H1 (cell line): ENCODE data around the gene GSTA2. TPM values are rescaled to one million over a fixed set of nuclear protein-coding genes. Genes with fewer than 3 reads are reported as not detected.

ENCODE experiments used
- CTCF ChIA-PET: fragments of 300-600 bp; sonication (Branson Sonifier 250); formaldehyde crosslinking; loops from one replicate; lab custom pipeline; 2021; ENCODE audit not compliant: partially characterized antibody; lab: Charles Lee
- POLR2A ChIA-PET: fragments of 300-600 bp; sonication (Branson Sonifier 250); formaldehyde crosslinking; loops from one replicate; lab custom pipeline; 2021; ENCODE audit warnings: inconsistent platforms; ENCODE audit not compliant: partially characterized antibody; lab: Charles Lee
- DNase-seq, 2 experiments: peaks; one replicate each; pipeline versions ENCODE4 v3.0.0 to v3.0.0-alpha.2; 2010 to 2022; ENCODE audit warnings: low spot score in 2 of 2, low read depth in 1 of 2, mixed read lengths in 1 of 2
- FAIRE-seq: peaks from 2 replicates; lab custom pipeline; 2011; peaks lifted over from hg19 to GRCh38; lab: Jason Lieb, UNC
- H2AFZ ChIP-seq: 2 replicates; pipeline ENCODE4 v1.8.1; 2012; ENCODE audit warnings: low read length, inconsistent platforms
- H2AK5ac ChIP-seq: 2 replicates; pipeline ENCODE4 v1.6.1; 2013; ENCODE audit warnings: low read depth, low read length
- H2BK120ac ChIP-seq: replicated peaks from 2 replicates; pipeline ENCODE3; 2013; ENCODE audit warnings: low read depth, low read length, inconsistent platforms
- H2BK12ac ChIP-seq: 2 replicates; pipeline ENCODE4 v1.6.1; 2013; ENCODE audit warnings: low read depth, low read length
- H2BK15ac ChIP-seq: 2 replicates; pipeline ENCODE4 v1.6.1; 2013; ENCODE audit warnings: low read length
- H2BK20ac ChIP-seq: 2 replicates; pipeline ENCODE4 v1.6.1; 2013; ENCODE audit warnings: low read length
- H2BK5ac ChIP-seq: 2 replicates; pipeline ENCODE4 v1.6.1; 2013; ENCODE audit warnings: low read depth, low read length
- H3K14ac ChIP-seq: 2 replicates; pipeline ENCODE4 v1.6.1; 2013; ENCODE audit warnings: inconsistent platforms; ENCODE audit not compliant: insufficient read length
- H3K18ac ChIP-seq: 2 replicates; pipeline ENCODE4 v1.6.1; 2013; ENCODE audit warnings: low read length; ENCODE audit errors: extremely low read depth
- H3K23ac ChIP-seq: 2 replicates; pipeline ENCODE4 v1.6.1; 2013; ENCODE audit warnings: inconsistent platforms; ENCODE audit not compliant: insufficient read length
- H3K23me2 ChIP-seq: 2 replicates; pipeline ENCODE4 v1.6.1; 2013; ENCODE audit warnings: low read depth, low read length
- H3K27ac ChIP-seq: 2 replicates; pipeline ENCODE4 v1.6.1; 2011; ENCODE audit warnings: low read depth, low read length, inconsistent platforms
- H3K27me3 ChIP-seq, 4 experiments: replicated peaks in 1 of 4; 1 replicate in 1 of 4; 2 replicates in 3 of 4; pipeline versions ENCODE4 v1.6.1 to v1.8.1; 2011 to 2013; ENCODE audit warnings: low read length in 3 of 4, mild to moderate bottlenecking in 3 of 4, inconsistent platforms in 2 of 4, mixed read lengths in 2 of 4, moderate library complexity in 1 of 4; ENCODE audit not compliant: control insufficient read depth in 3 of 4, insufficient read depth in 3 of 4; ENCODE audit errors: extremely low read depth in 1 of 4
- H3K36me3 ChIP-seq, 4 experiments: 2 replicates each; pipeline versions ENCODE4 v1.6.1 to v1.8.1; 2011 to 2013; ENCODE audit warnings: mild to moderate bottlenecking in 4 of 4, low read length in 3 of 4, moderate library complexity in 2 of 4, control low read depth in 1 of 4, inconsistent platforms in 1 of 4; ENCODE audit not compliant: insufficient read depth in 4 of 4, control insufficient read depth in 2 of 4
- H3K4ac ChIP-seq: replicated peaks from 2 replicates; pipeline ENCODE3; 2013; ENCODE audit warnings: low read length, low read depth, mixed read lengths, inconsistent platforms; ENCODE audit not compliant: insufficient read length
- H3K4me1 ChIP-seq, 4 experiments: replicated peaks in 1 of 4; 1 replicate in 1 of 4; 2 replicates in 3 of 4; pipeline versions ENCODE4 v1.6.1 to v1.8.1; 2011 to 2013; ENCODE audit warnings: low read length in 3 of 4, inconsistent platforms in 2 of 4, mixed read lengths in 1 of 4; ENCODE audit not compliant: insufficient read depth in 4 of 4, control insufficient read depth in 3 of 4
- H3K4me2 ChIP-seq, 2 experiments: 2 replicates each; pipeline versions ENCODE4 v1.6.1 to v1.8.1; 2011 to 2013; ENCODE audit warnings: low read depth in 2 of 2, low read length in 2 of 2, control low read depth in 1 of 2, inconsistent platforms in 1 of 2, mild to moderate bottlenecking in 1 of 2; ENCODE audit not compliant: insufficient read depth in 1 of 2
- H3K4me3 ChIP-seq, 4 experiments: fragments of 200-600, 300-600 bp in 1 of 4; sonication (generic), shearing (Covaris generic), sonication (Bioruptor Twin) in 1 of 4; 2 replicates each; pipeline versions ENCODE4 v1.5.1 to v1.8.1; 2011 to 2016; ENCODE audit warnings: low read length in 4 of 4, low read depth in 3 of 4, control low read depth in 2 of 4, inconsistent platforms in 2 of 4, mild to moderate bottlenecking in 2 of 4, mixed read lengths in 1 of 4, moderate library complexity in 1 of 4; ENCODE audit not compliant: insufficient read depth in 2 of 4; ENCODE audit errors: extremely low read depth in 1 of 4
- H3K56ac ChIP-seq: replicated peaks from 2 replicates; pipeline ENCODE3; 2013; ENCODE audit warnings: low read depth, mild to moderate bottlenecking, mixed read lengths, low read length, inconsistent platforms; ENCODE audit not compliant: insufficient read length
- H3K79me1 ChIP-seq: 2 replicates; pipeline ENCODE4 v1.6.1; 2013; ENCODE audit warnings: low read depth, low read length, control low read depth
- H3K79me2 ChIP-seq, 2 experiments: 2 replicates each; pipeline versions ENCODE4 v1.6.1 to v1.8.1; 2012 to 2013; ENCODE audit warnings: low read length in 2 of 2, mild to moderate bottlenecking in 2 of 2, inconsistent platforms in 1 of 2; ENCODE audit not compliant: insufficient read depth in 2 of 2, control insufficient read depth in 1 of 2
- H3K9ac ChIP-seq, 4 experiments: replicated peaks in 1 of 4; 1 replicate in 1 of 4; 2 replicates in 3 of 4; pipeline versions ENCODE4 v1.6.1 to v1.8.1; 2011 to 2013; ENCODE audit warnings: low read depth in 3 of 4, low read length in 3 of 4, control low read depth in 2 of 4, mild to moderate bottlenecking in 2 of 4, moderate library complexity in 2 of 4, inconsistent platforms in 1 of 4; ENCODE audit errors: extremely low read depth in 1 of 4
- H3K9me3 ChIP-seq, 2 experiments: 2 replicates each; pipeline versions ENCODE4 v1.6.1 to v1.8.1; 2012 to 2013; ENCODE audit warnings: mild to moderate bottlenecking in 2 of 2, moderate library complexity in 2 of 2, control low read depth in 1 of 2, inconsistent platforms in 1 of 2, low read depth in 1 of 2, low read length in 1 of 2, mixed read lengths in 1 of 2; ENCODE audit not compliant: insufficient read depth in 2 of 2
- H4K20me1 ChIP-seq, 2 experiments: replicated peaks in 1 of 2; 2 replicates each; pipeline versions ENCODE3 to v1.8.1; 2011 to 2013; ENCODE audit warnings: inconsistent platforms in 2 of 2, low read length in 2 of 2, mild to moderate bottlenecking in 1 of 2; ENCODE audit not compliant: insufficient read depth in 2 of 2, control insufficient read depth in 1 of 2
- H4K5ac ChIP-seq: 2 replicates; pipeline ENCODE4 v1.6.1; 2013; ENCODE audit warnings: low read length, low read depth, mixed read lengths, inconsistent platforms; ENCODE audit not compliant: insufficient read length
- H4K8ac ChIP-seq: 2 replicates; pipeline ENCODE4 v1.8.0; 2013; ENCODE audit warnings: mild to moderate bottlenecking, moderate library complexity, low read length, inconsistent platforms; ENCODE audit not compliant: insufficient read depth; ENCODE audit errors: extremely low read depth
- H4K91ac ChIP-seq: replicated peaks from 2 replicates; pipeline ENCODE3; 2013; ENCODE audit warnings: low read length, mixed read lengths, inconsistent platforms; ENCODE audit not compliant: insufficient read length
- CREB1 ChIP-seq: IDR thresholded peaks from 2 replicates; pipeline ENCODE4 v1.6.1; 2012; ENCODE audit warnings: inconsistent platforms
- WGBS, 2 experiments: shearing (Covaris generic) in 1 of 2; methylation state at CpG; one replicate each; pipeline versions ENCODE4 v1.1.6 to v1.1.7; 2013 to 2015; ENCODE audit warnings: low lambda C conversion rate in 2 of 2, mixed read lengths in 2 of 2, inconsistent platforms in 1 of 2, low coverage in 1 of 2, missing lambda C conversion rate in 1 of 2; ENCODE audit not compliant: insufficient replicate concordance in 2 of 2, insufficient coverage in 1 of 2, insufficient read length in 1 of 2; ENCODE audit errors: extremely low coverage in 1 of 2, missing lambda C conversion rate in 1 of 2; 5-methylcytosine and 5-hydroxymethylcytosine counted together
- polyA plus RNA-seq, 7 experiments: library from polyadenylated mRNA; depleted of rRNA in 3 of 7; stranded (reverse) in 5 of 7; unstranded in 2 of 7; fragments of >200 nt in 5 of 7; fragments of 200-250 nt in 2 of 7; gene quantifications; 1 replicate in 5 of 7; 2 replicates in 1 of 7; 4 replicates in 1 of 7; pipeline versions ENCODE4 v1.2.1 to v1.2.3, GENCODE V29; 2011 to 2013; ENCODE audit warnings: missing spikeins in 2 of 7, mixed read lengths in 2 of 7
- total RNA-seq: library from RNA; stranded (reverse); fragmentation: NEBNext Ultra II Directional; extraction: Animal tissue kit (Norgen Biotek cat#: 25700); gene quantifications from 2 replicates; pipeline ENCODE4 v1.2.1, GENCODE V29; 2021

GSTA2 gene
- total and polyA plus RNA-seq, 2 of the 8 experiments (the other 6 are each of a cell fraction or from before 2014, with no cell fraction given) = 0.05 TPM; not detected in 1

GRCh38 chr6:52801188-52801841 lies 38.0 kb upstream of the GSTA2 start:
- Histone ChIP-seq H3K14ac (no peak overlapping the region), H3K4me1 (no peaks in the 10 kb centered on the region), H4K20me1 (no peaks in the 10 kb centered on the region), H3K4me3 (no peak overlapping the region), H3K4ac (no peak overlapping the region), H2BK12ac (no peak overlapping the region), H2BK15ac (no peak overlapping the region), H2AFZ (no peak overlapping the region), H4K91ac (no peak overlapping the region), H3K18ac (no peak overlapping the region), H3K23ac (no peak overlapping the region), H3K4me2 (no peak overlapping the region), H3K79me2 (no peaks in the 10 kb centered on the region), H3K23me2 (no peaks in the 10 kb centered on the region), H2BK5ac (no peak overlapping the region), H4K5ac (no peak overlapping the region), H3K79me1 (no peaks in the 10 kb centered on the region), H3K9me3 (no peaks in the 10 kb centered on the region), H2BK120ac (no peak overlapping the region), H4K8ac (no peak overlapping the region), H3K36me3 (no peaks in the 10 kb centered on the region), H2AK5ac (no peak overlapping the region), H3K56ac (no peak overlapping the region), H3K9ac (no peak overlapping the region), H2BK20ac (no peak overlapping the region), H3K27me3 (no peaks in the 10 kb centered on the region), H3K27ac (no peak overlapping the region)
- FAIRE-seq = no peak
- ChIA-PET POLR2A (no interaction called here), CTCF (interaction anchor here (1.0 kb wide), 1 partner anchor 14 kb away, joined by 4 read pairs; no protein-coding TSS in a partner anchor)
- WGBS, 2 experiments = 96% methylated on average over 2 of the region's 2 CpGs; no CpG with 5 or more reads in 1 of the 2 experiments
- no peak for DNase-seq
- TF ChIP-seq CREB1 = no peak
